Measurements from ENCODE around the gene WDR88. TPM values are rescaled to one million over a fixed set of nuclear protein-coding genes. Genes with fewer than 3 reads are reported as not detected.

Gene WDR88, protein sequence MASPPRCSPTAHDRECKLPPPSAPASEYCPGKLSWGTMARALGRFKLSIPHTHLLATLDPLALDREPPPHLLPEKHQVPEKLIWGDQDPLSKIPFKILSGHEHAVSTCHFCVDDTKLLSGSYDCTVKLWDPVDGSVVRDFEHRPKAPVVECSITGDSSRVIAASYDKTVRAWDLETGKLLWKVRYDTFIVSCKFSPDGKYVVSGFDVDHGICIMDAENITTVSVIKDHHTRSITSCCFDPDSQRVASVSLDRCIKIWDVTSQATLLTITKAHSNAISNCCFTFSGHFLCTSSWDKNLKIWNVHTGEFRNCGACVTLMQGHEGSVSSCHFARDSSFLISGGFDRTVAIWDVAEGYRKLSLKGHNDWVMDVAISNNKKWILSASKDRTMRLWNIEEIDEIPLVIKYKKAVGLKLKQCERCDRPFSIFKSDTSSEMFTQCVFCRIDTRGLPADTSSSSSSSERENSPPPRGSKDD
- 0.21 TPM for polyA plus RNA-seq (2012; ENCODE audit: insufficient read length, low read depth)

DNA sequence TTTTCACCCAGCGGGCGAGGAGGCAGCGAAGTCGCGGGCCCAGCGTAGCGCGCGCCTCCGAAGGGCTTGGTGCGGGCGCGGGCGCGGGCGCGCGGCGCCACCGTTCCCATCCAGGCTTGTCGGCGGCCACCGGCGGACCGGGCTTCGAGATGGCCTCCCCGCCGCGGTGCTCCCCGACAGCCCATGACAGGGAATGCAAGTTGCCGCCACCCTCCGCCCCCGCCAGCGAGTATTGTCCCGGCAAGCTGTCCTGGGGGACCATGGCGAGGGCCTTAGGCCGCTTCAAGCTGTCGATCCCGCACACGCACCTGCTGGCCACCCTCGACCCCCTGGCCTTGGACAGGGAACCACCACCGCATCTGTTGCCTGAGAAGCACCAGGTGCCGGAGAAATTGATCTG, at the start of gene WDR88:
Gene WDR88, plus strand, starts transcription at position 94 of the 400 bp plus-strand sequence. Its CDS starts 56 bp downstream, at position 150.
- TF ChIP-seq FOXP2 (optimal IDR thresholded peaks at IDR 0.05; ENCODE audit: borderline replicate concordance, extremely low read depth, extremely low read length, insufficient read depth) (no peak), TAF1 (IDR thresholded peaks at IDR 0.05; ENCODE audit: borderline replicate concordance, insufficient read depth, low read length) (no peak), SIN3A (IDR thresholded peaks at IDR 0.05; ENCODE audit: borderline replicate concordance, insufficient read depth, low read length) (no peak), POLR2AphosphoS5 (IDR thresholded peaks at IDR 0.05; ENCODE audit: low read depth, low read length) (no peak)
- TF ChIP-seq, protein P1, sequence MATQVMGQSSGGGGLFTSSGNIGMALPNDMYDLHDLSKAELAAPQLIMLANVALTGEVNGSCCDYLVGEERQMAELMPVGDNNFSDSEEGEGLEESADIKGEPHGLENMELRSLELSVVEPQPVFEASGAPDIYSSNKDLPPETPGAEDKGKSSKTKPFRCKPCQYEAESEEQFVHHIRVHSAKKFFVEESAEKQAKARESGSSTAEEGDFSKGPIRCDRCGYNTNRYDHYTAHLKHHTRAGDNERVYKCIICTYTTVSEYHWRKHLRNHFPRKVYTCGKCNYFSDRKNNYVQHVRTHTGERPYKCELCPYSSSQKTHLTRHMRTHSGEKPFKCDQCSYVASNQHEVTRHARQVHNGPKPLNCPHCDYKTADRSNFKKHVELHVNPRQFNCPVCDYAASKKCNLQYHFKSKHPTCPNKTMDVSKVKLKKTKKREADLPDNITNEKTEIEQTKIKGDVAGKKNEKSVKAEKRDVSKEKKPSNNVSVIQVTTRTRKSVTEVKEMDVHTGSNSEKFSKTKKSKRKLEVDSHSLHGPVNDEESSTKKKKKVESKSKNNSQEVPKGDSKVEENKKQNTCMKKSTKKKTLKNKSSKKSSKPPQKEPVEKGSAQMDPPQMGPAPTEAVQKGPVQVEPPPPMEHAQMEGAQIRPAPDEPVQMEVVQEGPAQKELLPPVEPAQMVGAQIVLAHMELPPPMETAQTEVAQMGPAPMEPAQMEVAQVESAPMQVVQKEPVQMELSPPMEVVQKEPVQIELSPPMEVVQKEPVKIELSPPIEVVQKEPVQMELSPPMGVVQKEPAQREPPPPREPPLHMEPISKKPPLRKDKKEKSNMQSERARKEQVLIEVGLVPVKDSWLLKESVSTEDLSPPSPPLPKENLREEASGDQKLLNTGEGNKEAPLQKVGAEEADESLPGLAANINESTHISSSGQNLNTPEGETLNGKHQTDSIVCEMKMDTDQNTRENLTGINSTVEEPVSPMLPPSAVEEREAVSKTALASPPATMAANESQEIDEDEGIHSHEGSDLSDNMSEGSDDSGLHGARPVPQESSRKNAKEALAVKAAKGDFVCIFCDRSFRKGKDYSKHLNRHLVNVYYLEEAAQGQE (IDR thresholded peaks at IDR 0.05; ENCODE audit: insufficient read depth in 1 of 2, low read depth in 2 of 2, low read length in 2 of 2), result no peak

DNA sequence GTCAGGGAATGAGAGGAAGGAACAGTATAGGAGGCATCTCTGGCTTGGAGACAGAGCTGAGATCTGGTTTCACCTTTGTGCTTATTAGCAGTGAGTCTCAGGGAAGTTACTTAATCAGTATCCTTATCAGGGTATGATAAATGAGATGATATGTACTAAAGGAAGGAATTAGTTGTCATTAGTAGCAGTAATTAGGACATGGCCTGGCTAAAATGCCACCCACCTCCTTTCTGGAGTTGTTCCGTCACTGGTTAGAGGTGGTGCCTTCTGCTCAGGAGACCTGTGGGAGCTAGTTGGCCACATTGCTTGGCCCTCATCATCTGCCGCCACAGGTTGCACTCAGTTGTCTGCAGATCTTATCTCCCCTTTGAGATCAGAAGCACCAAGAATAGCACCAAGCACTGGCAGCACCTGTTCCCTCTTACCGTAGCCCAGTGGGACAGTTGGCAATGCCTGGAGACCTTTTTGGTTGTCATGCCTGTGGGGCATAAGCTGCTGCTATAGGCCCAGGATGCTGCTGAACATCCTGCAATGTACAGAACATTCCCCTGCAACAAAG, 46.3 kb upstream of the WDR88 start:
- no peak for TF ChIP-seq POLR2AphosphoS5 (IDR thresholded peaks at IDR 0.05; ENCODE audit: low read depth, low read length)
- no peak for TF ChIP-seq FOXP2 (optimal IDR thresholded peaks at IDR 0.05; ENCODE audit: borderline replicate concordance, extremely low read depth, extremely low read length, insufficient read depth)
- TF ChIP-seq, protein P1 (IDR thresholded peaks at IDR 0.05; ENCODE audit: insufficient read depth in 1 of 2, low read depth in 2 of 2, low read length in 2 of 2), result no peak
- TF ChIP-seq TAF1 (IDR thresholded peaks at IDR 0.05; ENCODE audit: borderline replicate concordance, insufficient read depth, low read length), result no peak
- TF ChIP-seq SIN3A (IDR thresholded peaks at IDR 0.05; ENCODE audit: borderline replicate concordance, insufficient read depth, low read length), result no peak

DNA sequence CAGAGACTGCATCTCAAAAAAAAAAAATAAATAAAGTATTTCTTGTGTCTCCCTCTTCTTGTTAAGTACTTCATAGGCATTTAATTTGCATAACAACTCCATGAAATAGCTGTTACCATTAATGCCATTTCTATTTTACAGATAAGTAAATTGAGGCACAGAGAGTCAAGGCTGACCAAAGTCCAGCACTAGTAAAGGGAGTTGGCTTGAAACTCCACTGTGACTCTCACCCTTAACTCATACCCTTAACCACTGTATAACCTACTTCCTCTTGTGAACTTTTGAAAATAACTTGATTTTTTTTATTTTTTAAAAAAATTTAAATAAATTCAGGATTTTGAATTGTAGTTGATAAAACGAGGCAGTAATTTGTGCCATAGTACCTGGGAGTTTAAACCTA, 45.0 kb upstream of the WDR88 start:
- TF ChIP-seq TAF1 (IDR thresholded peaks at IDR 0.05; ENCODE audit: borderline replicate concordance, insufficient read depth, low read length) (no peak), FOXP2 (optimal IDR thresholded peaks at IDR 0.05; ENCODE audit: borderline replicate concordance, extremely low read depth, extremely low read length, insufficient read depth) (no peak), POLR2AphosphoS5 (IDR thresholded peaks at IDR 0.05; ENCODE audit: low read depth, low read length) (no peak), SIN3A (IDR thresholded peaks at IDR 0.05; ENCODE audit: borderline replicate concordance, insufficient read depth, low read length) (no peak)
- TF ChIP-seq, protein P1 (IDR thresholded peaks at IDR 0.05; ENCODE audit: insufficient read depth in 1 of 2, low read depth in 2 of 2, low read length in 2 of 2), result no peak

DNA sequence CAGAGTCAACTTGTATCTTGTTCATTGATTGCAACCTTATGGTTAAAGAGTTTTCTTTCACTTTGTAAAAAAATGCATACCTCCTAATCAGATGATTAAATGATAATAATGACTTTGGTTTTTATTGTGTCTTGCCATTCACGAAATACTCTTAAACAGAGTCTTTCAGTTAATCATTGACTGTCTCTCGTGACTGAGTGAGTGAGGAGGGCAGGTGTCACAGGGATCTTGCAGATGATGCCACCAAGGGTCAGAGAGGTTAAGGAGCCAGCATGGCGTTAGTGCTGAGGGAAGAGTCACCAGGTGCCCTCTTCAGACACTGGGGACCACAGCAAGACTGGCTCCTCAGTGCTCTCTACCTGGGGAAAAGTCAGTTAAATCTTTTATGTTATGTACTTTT, 42.9 kb upstream of the WDR88 start:
- TF ChIP-seq, protein P1 (IDR thresholded peaks at IDR 0.05; ENCODE audit: insufficient read depth in 1 of 2, low read depth in 2 of 2, low read length in 2 of 2), result no peak
- TF ChIP-seq SIN3A (IDR thresholded peaks at IDR 0.05; ENCODE audit: borderline replicate concordance, insufficient read depth, low read length) (no peak), FOXP2 (optimal IDR thresholded peaks at IDR 0.05; ENCODE audit: borderline replicate concordance, extremely low read depth, extremely low read length, insufficient read depth) (no peak), TAF1 (IDR thresholded peaks at IDR 0.05; ENCODE audit: borderline replicate concordance, insufficient read depth, low read length) (no peak), POLR2AphosphoS5 (IDR thresholded peaks at IDR 0.05; ENCODE audit: low read depth, low read length) (no peak)
